UCSD-AML1 (cell line): ENCODE data around the gene BABAM2.
A peak's percentile ranks its signal among the peaks of the same experiment; 100 is the strongest.
"Not testable (repeated sequence)": the region's sequence is repeated elsewhere in the genome, so short reads cannot be mapped to it uniquely, and the experiment has no call there.

Source experiments
- DNase-seq: peaks from one replicate; lab custom pipeline; 2025; ENCODE audit not compliant: unreplicated experiment; lab: John Stamatoyannopoulos, UW

The BABAM2 gene

GRCh38 chr2:28228434-28228995, 338.0 kb downstream of the BABAM2 start:
- no peak for DNase-seq

GRCh38 chr2:28231110-28231631, 340.6 kb downstream of the BABAM2 start:
- DNase-seq, result no peak

- DNase-seq, result no peak
Measured at GRCh38 chr2:28232295-28232694, 341.8 kb downstream of the BABAM2 start.

- DNase-seq, result no peak
Measured at GRCh38 chr2:28233164-28233676, 342.7 kb downstream of the BABAM2 start.

- no peak for DNase-seq
Measured at GRCh38 chr2:28234807-28235206, 344.3 kb downstream of the BABAM2 start.

- no peak for DNase-seq
Measured at GRCh38 chr2:28239207-28239606, 348.7 kb downstream of the BABAM2 start.

GRCh38 chr2:28240937-28241336, 350.4 kb downstream of the BABAM2 start:
- no peak for DNase-seq

GRCh38 chr2:28247290-28247689, 356.8 kb downstream of the BABAM2 start:
- DNase-seq, result no peak

GRCh38 chr2:28247734-28248133, 357.2 kb downstream of the BABAM2 start:
- DNase-seq, result no peak

- no peak for DNase-seq
Measured at GRCh38 chr2:28248511-28248910, 358.0 kb downstream of the BABAM2 start.

GRCh38 chr2:28250006-28250405, 359.5 kb downstream of the BABAM2 start:
- DNase-seq, result no peak

- no peak for DNase-seq
Measured at GRCh38 chr2:28251337-28251736, 360.8 kb downstream of the BABAM2 start.

- DNase-seq, result no peak
Measured at GRCh38 chr2:28252311-28252710, 361.8 kb downstream of the BABAM2 start.

- DNase-seq, result no peak
Measured at GRCh38 chr2:28253543-28253942, 363.0 kb downstream of the BABAM2 start.

GRCh38 chr2:28255231-28255630, 364.7 kb downstream of the BABAM2 start:
- not testable (repeated sequence) for DNase-seq

GRCh38 chr2:28257182-28257581, 366.7 kb downstream of the BABAM2 start:
- DNase-seq, result no peak

- not testable (repeated sequence) for DNase-seq
Measured at GRCh38 chr2:28259226-28259625, 368.7 kb downstream of the BABAM2 start.

- no peak for DNase-seq
Measured at GRCh38 chr2:28263690-28264089, 373.2 kb downstream of the BABAM2 start.

GRCh38 chr2:28267282-28267681, 376.8 kb downstream of the BABAM2 start:
- DNase-seq, result peak; percentile 24

- no peak for DNase-seq
Measured at GRCh38 chr2:28268386-28268785, 377.9 kb downstream of the BABAM2 start.

- DNase-seq, result no peak
Measured at GRCh38 chr2:28269019-28269784, 378.7 kb downstream of the BABAM2 start.

GRCh38 chr2:28270456-28271152, 380.1 kb downstream of the BABAM2 start:
- DNase-seq, result no peak
